Osteoblast (primary cell): ENCODE data around the gene SPTLC2. TPM values are rescaled to one million over a fixed set of nuclear protein-coding genes. Genes with fewer than 3 reads are reported as not detected.
"Not testable (repeated sequence)": the region's sequence is repeated elsewhere in the genome, so short reads cannot be mapped to it uniquely, and the experiment has no call there.

Source experiments
- DNase-seq: peaks from one replicate; pipeline ENCODE4 v3.0.0; 2011; ENCODE audit warnings: low spot score, mixed read lengths; ENCODE audit not compliant: insufficient read length; ENCODE audit errors: missing footprints
- H2AFZ ChIP-seq: 2 replicates; pipeline ENCODE4 v1.6.0; 2011; ENCODE audit warnings: mild to moderate bottlenecking, low read length
- H3K27ac ChIP-seq: 2 replicates; pipeline ENCODE4 v1.5.1; 2011; ENCODE audit warnings: mild to moderate bottlenecking, low read depth, low read length, moderate library complexity
- H3K27me3 ChIP-seq: 2 replicates; pipeline ENCODE4 v1.6.0; 2012; ENCODE audit warnings: mild to moderate bottlenecking, control low read depth, inconsistent platforms, low read length, moderate library complexity; ENCODE audit not compliant: insufficient read depth
- H3K36me3 ChIP-seq: 2 replicates; pipeline ENCODE4 v1.5.1; 2011; ENCODE audit warnings: mild to moderate bottlenecking, low read length, control low read depth, moderate library complexity; ENCODE audit not compliant: insufficient read depth
- H3K4me1 ChIP-seq: 2 replicates; pipeline ENCODE4 v1.5.1; 2011; ENCODE audit warnings: mild to moderate bottlenecking, low read length, control low read depth, moderate library complexity; ENCODE audit not compliant: insufficient read depth
- H3K4me2 ChIP-seq: 2 replicates; pipeline ENCODE4 v1.6.0; 2011; ENCODE audit warnings: mild to moderate bottlenecking, low read length; ENCODE audit not compliant: insufficient read depth
- H3K4me3 ChIP-seq: fragments of 200-600 bp; sonication (generic); 3 replicates; pipeline ENCODE4 v1.5.1; 2012; ENCODE audit warnings: mild to moderate bottlenecking, low read length, inconsistent platforms; ENCODE audit not compliant: insufficient read depth
- H3K79me2 ChIP-seq: 2 replicates; pipeline ENCODE4 v1.6.0; 2012; ENCODE audit warnings: mild to moderate bottlenecking, low read length, control low read depth, inconsistent platforms; ENCODE audit not compliant: insufficient read depth
- H3K9me3 ChIP-seq: 2 replicates; pipeline ENCODE4 v1.5.1; 2011; ENCODE audit warnings: low read depth, low read length, control low read depth
- H4K20me1 ChIP-seq: 2 replicates; pipeline ENCODE4 v1.6.0; 2012; ENCODE audit warnings: mild to moderate bottlenecking, low read length, control low read depth; ENCODE audit not compliant: insufficient read depth
- total RNA-seq: library from RNA; depleted of rRNA; stranded (reverse); fragments of >200 nt; gene quantifications from 2 replicates; pipeline ENCODE4 v1.2.3, GENCODE V29; 2012
- TF ChIP-seq, protein P1 (sequence below): IDR thresholded peaks from 2 replicates; pipeline ENCODE4 v1.5.1; 2011; ENCODE audit warnings: mild to moderate bottlenecking, low read depth, low read length, moderate library complexity; ENCODE audit errors: extremely low read depth

The SPTLC2 gene
- total RNA-seq, 1 donor: 59.0 TPM

DNA sequence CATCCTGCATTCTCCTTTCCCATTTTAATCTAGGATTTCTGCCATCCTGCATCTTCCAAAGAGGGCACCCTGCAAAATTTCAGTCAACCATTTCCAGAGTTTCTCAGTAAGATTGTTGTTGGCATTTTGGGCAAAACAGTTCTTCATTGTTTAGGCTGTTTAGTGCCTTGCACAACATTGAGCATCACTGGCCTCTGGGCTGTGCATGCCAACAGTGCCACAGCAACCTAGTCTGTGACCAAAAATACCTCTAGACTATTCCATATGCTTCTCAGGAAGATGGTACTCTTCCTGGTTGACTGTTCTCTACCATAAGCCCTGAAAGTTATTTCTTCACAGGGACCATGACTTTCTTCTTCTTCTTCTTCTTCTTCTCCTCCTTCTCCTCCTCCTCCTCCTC is 85.4 kb downstream of the SPTLC2 start:
- Histone ChIP-seq H3K79me2 (peaks cover 24% of the 10 kb centered on the region), H4K20me1 (no peaks in the 10 kb centered on the region), H3K4me3 (no peak overlapping the region), H3K27ac (no peak overlapping the region), H3K4me1 (no peaks in the 10 kb centered on the region), H3K27me3 (no peaks in the 10 kb centered on the region), H2AFZ (no peak overlapping the region), H3K9me3 (no peaks in the 10 kb centered on the region), H3K4me2 (no peak overlapping the region), H3K36me3 (no peaks in the 10 kb centered on the region)
- TF ChIP-seq, protein P1, sequence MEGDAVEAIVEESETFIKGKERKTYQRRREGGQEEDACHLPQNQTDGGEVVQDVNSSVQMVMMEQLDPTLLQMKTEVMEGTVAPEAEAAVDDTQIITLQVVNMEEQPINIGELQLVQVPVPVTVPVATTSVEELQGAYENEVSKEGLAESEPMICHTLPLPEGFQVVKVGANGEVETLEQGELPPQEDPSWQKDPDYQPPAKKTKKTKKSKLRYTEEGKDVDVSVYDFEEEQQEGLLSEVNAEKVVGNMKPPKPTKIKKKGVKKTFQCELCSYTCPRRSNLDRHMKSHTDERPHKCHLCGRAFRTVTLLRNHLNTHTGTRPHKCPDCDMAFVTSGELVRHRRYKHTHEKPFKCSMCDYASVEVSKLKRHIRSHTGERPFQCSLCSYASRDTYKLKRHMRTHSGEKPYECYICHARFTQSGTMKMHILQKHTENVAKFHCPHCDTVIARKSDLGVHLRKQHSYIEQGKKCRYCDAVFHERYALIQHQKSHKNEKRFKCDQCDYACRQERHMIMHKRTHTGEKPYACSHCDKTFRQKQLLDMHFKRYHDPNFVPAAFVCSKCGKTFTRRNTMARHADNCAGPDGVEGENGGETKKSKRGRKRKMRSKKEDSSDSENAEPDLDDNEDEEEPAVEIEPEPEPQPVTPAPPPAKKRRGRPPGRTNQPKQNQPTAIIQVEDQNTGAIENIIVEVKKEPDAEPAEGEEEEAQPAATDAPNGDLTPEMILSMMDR: no peak
- DNase-seq: no peak

DNA sequence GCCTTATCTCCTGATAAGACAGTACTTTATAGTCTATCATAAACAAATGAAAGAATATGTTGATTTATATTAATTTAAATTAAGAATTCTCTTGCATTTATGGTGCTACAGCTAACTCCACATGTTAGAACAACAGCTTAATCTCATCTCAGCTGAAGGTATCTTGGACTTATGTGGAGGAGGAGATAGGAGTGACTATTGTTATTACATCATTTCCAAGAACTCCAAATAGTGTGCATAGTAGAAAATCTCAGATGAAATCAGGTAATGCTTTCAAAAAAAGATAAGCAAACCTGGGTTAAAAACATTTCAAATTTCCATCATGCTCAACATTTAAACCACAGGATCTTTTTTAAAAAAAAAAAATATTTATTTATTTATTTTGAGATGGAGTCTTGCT is 86.5 kb downstream of the SPTLC2 start:
- Histone ChIP-seq H2AFZ (no peak overlapping the region), H3K27me3 (no peaks in the 10 kb centered on the region), H3K9me3 (no peaks in the 10 kb centered on the region), H4K20me1 (no peaks in the 10 kb centered on the region), H3K4me3 (no peak overlapping the region), H3K4me1 (no peaks in the 10 kb centered on the region), H3K79me2 (peaks cover 20% of the 10 kb centered on the region), H3K4me2 (no peak overlapping the region), H3K27ac (no peak overlapping the region), H3K36me3 (peaks cover under 1% of the 10 kb centered on the region)
- TF ChIP-seq, protein P1: no peak
- no peak for DNase-seq

DNA sequence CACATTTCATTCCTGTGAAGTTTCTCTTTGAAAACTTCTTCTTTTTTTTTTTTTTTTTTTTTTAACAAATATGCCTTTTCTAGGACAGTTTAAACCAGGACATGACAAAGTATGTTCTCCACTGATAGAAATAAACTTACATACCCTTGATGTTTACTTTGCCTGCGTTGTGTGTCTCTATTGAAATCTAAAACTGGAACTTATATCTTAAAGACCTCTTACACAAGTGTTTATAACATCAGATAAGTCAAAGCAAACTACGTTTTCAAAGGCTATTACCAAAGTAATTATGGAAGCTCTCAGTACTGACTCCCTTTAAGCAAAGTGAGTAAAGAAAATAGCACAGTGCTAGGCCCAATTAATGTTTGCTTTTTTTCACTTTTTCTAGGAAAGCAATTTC is 87.2 kb downstream of the SPTLC2 start:
- TF ChIP-seq, protein P1: no peak
- Histone ChIP-seq H3K4me1 (no peaks in the 10 kb centered on the region), H3K27ac (no peak overlapping the region), H3K79me2 (peaks cover 24% of the 10 kb centered on the region), H3K27me3 (no peaks in the 10 kb centered on the region), H3K9me3 (no peaks in the 10 kb centered on the region), H3K4me2 (no peak overlapping the region), H3K36me3 (peaks cover 5% of the 10 kb centered on the region), H3K4me3 (no peak overlapping the region), H2AFZ (no peak overlapping the region), H4K20me1 (peaks cover 3% of the 10 kb centered on the region)
- DNase-seq: no peak

DNA sequence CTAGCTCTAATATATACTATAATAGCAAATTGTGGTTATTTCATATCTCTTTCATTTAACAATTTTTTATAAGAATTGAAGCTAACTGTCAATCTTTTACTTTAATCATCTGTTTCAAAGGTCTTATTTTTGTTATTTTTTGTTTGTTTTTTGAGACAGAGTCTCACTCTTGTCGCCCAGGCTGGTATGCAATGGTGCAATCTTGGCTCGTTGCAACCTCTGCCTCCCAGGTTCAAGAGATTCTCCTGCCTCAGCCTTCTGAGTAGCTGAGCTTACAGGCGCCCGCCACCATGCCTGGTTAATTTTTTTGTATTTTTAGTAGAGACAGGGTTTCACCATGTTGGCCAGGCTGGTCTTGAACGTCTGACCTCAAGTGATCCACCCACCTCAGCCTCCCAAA is 87.7 kb downstream of the SPTLC2 start:
- not testable (repeated sequence) for DNase-seq, H4K20me1 ChIP-seq, H3K4me2 ChIP-seq, H3K27ac ChIP-seq, H3K36me3 ChIP-seq, H2AFZ ChIP-seq, H3K9me3 ChIP-seq, H3K4me1 ChIP-seq, H3K27me3 ChIP-seq, H3K4me3 ChIP-seq
- H3K79me2 ChIP-seq: peaks cover 29% of the 10 kb centered on the region

DNA sequence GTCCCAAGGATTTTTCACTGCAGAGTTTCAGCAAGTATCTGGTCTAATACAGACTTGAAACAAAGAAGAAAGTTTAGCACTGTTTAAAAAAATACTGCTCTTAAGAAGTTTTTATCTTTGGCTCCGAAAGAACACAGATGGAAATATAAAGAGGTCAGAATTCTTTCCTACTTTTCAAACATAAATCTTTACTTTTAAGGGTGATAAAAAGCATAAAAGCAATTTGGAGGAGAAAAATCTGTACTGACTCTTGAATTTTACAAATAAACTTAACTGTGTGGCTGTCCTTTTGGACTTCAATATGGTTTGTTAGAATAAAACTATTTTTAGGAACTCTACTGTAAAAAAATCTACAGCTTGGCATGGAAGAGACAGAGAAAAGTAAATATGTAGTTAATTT is 90.2 kb downstream of the SPTLC2 start:
- Histone ChIP-seq H3K4me1 (no peaks in the 10 kb centered on the region), H3K4me3 (no peak overlapping the region), H3K36me3 (peaks cover 13% of the 10 kb centered on the region), H3K27me3 (no peaks in the 10 kb centered on the region), H4K20me1 (peaks cover 3% of the 10 kb centered on the region), H2AFZ (no peak overlapping the region), H3K27ac (no peak overlapping the region), H3K79me2 (peaks cover 42% of the 10 kb centered on the region), H3K4me2 (no peak overlapping the region), H3K9me3 (no peaks in the 10 kb centered on the region)
- TF ChIP-seq, protein P1: no peak
- no peak for DNase-seq
